Myocyte (in vitro differentiated cells): ENCODE results near the gene TMEM245. TPM values are rescaled to one million over a fixed set of nuclear protein-coding genes. Genes with fewer than 3 reads are reported as not detected.
"Not testable (repeated sequence)": the region's sequence is repeated elsewhere in the genome, so short reads cannot be mapped to it uniquely, and the experiment has no call there.

Experiments used
- DNase-seq: peaks from one replicate; pipeline ENCODE4 v3.0.0-alpha.2; 2012; ENCODE audit warnings: low read depth
- total RNA-seq: library from RNA; depleted of rRNA; stranded (reverse); fragments of >200 nt; gene quantifications from 2 replicates; pipeline ENCODE4 v1.2.3, GENCODE V29; 2014

Gene TMEM245
- total RNA-seq, 1 donor from 2014 or later = 61.7 TPM

DNA sequence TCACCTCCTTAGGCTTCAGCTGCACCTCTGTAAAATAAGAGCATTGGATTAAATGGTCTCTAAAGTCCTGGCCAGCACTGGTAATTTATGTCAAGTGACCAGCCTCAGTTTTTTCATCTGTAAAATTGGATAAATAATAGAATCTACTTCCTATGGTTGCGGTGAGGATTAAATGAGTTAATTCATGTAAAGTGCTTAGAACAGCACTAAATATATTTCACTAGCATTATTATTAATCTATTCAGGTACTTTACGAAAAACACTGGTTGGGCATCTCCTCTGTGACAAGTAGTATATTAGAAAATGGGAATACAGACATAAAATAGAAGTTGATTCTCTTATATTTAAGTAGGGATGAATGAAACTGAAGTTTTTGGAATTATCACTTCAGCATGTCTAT is 13.8 kb upstream of the TMEM245 start:
- DNase-seq = no peak

DNA sequence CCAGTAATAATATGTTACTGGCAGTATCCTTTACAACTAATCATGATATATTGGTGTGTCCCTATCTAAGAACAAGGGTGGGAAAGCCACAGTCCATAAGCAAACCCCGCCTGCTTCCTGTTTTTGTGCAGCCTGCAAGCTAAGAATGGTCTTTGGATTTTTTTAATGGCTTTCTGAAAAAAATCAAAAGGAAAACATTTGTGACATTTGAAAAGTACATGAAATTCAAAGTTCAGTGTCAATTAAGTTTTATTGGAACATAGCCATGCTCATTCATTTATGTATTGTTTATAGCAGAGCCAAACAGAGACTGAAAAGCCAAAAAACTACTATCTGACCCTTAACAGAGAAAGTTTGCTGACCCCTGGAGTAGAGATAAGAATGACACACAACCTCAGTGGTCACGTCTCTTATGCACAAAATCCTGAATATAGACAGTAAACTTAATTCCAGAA is 12.8 kb upstream of the TMEM245 start:
- no peak for DNase-seq

DNA sequence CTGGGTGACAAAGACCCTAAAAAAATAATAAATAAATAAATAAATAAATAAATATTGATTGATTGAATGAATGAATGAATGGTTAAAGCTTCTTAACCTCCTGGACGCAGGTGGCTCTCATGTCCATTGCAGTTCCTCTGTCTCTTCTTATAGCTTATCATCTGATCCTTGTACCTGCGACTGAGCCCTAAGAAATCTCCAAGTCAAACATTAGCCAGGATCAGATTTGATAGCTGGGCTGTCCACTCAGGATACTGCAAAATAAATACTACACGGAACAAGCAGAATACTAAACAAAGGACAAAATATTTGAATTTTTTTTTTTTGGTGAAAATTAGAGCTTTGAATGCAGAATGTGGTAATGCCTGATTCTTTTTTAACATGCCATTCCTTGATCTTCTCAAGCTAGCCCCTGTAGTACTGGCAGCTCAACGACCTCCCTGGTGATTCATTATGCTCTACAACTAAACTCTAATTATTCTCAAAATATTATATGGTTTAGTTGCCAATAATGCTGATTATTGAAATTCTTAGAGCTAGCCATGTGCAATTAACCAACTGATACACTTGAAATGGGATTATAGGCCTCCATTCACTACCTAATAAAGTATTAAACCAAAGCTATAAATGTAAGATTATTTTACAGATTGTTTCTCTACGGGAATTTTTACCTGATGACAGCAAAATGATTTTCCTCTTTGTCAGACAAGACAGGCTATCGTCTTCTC is 9.9 kb upstream of the TMEM245 start:
- DNase-seq = no peak

DNA sequence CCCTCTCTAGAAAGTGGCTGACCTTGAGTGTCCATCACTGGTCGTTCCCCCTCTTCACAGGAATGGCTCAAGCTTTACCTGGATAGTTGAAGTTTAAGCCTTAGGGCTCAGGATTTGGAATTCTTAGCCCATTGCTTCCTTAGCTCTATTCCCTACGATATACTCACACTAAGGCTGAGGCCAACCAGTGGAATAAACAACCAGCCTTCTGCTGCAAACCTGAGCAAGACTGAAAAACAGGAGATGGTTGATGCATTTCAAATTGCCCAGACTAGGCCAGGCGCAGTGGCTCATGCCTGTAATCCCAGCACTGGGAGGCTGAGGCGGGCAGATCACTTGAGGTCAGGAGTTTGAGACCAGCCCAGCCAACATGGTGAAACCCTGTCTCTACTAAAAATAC is 6.9 kb upstream of the TMEM245 start:
- not testable (repeated sequence) for DNase-seq

DNA sequence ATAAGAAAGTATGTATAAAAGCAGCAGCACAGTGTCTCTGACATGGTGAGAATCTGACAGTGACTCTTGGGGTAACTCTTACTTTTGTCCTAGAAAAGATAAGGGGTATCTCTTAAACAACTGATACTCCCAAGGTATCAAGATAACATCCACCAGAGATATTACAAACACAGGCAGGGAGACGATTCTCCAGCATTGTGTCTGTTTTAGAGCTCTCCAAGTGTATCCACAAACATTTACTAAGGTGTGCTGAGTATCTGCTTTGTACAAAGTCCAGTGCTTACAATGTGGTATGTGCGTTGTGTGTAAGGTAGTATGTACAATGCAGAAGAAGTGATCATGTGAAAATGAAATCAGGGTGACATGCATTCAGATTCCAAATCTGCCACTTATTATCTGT is 4.4 kb upstream of the TMEM245 start:
- no peak for DNase-seq

DNA sequence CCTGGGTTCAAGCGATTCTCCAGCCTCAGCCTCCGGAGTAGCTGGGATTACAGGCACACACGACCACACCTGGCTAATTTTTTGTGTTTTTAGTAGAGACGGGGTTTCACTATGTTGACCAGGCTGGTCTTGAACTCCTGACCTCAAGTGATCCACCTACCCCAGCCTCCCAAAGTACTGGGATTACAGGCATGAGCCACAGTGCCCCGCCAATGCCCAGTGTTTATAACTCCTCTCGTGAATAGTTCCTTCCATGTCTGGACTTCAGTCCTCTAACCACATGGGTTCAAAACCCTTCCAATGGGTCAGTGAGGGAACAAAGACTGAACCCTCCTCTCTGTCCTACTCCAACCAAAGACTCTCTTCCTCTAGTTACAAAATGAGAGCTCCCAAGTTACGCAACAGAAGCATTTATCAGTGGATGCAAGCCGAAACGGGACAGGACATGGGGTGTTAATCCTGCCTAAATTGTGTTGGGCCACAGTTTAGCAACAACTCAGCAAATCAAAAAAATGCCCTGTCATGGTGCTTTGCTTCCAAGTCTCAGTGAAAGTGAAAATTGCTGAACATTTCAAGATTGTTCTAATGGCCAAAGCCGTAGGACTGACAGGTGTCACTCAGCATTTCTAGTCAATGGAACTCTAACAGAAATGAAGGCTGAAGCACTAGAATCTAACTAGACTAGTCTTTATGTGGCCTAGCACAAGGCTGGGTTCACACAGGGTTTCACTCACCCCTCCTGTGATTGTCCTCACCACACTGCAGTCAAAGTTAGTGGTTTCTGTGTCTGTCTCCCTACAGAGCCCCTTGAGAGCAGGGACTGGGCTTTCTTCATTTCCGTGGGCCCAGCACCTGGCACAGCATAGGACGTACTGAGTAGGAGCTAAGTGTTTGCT is 3.2 kb upstream of the TMEM245 start:
- DNase-seq = no peak

DNA sequence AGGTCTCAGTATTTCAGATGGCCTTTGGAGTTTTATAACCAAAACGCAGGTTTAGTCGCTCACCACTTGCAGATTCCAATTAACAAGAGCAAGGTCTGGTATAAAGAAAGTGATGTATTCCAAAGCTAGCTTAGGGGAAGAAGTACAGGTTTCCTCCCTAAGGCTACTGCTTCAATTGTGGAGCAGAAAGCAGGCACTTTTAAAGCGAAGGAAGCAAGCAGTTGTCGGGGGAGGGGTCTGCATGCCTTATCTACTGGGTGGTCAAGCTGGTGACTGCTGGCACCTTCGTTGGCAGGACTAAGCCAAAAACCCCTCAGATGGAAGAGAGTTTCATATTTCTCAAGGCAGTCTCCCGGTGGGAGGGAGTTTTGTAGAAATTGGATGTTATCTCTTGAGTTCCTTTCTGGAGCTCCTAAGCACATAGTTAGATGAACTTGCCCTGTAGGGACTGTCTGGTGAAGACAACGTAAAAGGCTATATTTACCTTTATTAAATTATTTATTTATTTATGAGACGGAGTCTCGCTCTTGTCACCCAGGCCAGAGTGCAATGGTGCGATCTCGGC is 1.6 kb upstream of the TMEM245 start:
- no peak for DNase-seq

DNA sequence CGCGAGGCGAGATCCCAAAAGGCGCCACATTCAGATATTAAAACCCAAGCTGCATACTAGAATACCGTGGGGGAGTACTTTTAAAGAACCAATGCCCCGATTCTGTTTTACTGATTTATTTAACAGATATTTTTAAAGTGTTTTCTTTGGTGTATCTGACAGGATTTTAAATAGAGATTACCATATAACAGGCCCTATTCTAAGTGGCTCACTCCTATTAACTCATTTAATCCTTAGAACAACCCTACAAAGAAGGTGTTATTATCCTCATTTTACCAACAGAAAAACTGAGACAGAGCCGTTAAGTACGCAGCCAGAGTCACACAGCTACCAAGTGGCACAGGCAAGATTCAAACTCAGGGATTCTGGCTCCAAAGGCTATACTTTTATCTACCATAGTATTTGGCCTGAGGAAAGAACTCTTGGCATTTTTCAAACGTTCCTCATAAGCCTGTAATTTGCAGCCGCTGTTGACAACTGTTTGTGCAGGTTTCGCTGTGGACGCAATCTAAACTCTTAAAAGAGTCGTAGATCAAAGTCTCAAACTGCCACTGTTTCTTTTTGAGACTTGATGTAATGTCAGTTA is 550 bp upstream of the TMEM245 start:
- no peak for DNase-seq

DNA sequence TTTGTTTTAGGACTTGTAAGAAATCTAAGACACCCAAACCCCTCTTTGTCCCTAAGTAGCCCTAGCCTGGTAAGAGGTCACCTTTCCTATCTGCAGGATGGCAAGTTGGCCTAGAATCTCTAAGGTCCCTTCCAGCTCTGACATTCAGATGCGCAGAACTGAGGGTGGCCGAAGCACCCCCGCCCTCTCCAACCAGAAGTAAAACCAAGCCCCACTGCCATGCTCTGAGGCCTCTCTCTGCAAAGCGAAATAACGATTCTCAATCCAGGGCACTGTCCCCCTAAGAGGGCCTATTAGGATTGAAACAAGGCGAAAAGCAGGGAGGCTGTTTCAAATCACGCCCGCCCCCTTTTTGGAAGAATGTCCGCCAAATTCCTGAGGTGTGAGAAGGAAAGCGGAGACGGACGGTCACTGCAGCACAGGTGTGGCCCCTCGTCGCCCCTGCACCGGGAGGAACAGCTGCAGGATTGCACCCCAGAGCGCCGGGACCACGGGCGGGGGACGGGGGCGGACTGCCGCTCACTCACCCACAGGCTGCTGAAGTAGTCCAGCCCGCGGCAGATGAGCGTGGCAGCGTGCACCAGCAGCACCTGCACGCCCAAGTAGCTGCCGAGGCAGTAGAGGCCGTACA is 824 bp downstream of the TMEM245 start:
- DNase-seq = peak; percentile 33

DNA sequence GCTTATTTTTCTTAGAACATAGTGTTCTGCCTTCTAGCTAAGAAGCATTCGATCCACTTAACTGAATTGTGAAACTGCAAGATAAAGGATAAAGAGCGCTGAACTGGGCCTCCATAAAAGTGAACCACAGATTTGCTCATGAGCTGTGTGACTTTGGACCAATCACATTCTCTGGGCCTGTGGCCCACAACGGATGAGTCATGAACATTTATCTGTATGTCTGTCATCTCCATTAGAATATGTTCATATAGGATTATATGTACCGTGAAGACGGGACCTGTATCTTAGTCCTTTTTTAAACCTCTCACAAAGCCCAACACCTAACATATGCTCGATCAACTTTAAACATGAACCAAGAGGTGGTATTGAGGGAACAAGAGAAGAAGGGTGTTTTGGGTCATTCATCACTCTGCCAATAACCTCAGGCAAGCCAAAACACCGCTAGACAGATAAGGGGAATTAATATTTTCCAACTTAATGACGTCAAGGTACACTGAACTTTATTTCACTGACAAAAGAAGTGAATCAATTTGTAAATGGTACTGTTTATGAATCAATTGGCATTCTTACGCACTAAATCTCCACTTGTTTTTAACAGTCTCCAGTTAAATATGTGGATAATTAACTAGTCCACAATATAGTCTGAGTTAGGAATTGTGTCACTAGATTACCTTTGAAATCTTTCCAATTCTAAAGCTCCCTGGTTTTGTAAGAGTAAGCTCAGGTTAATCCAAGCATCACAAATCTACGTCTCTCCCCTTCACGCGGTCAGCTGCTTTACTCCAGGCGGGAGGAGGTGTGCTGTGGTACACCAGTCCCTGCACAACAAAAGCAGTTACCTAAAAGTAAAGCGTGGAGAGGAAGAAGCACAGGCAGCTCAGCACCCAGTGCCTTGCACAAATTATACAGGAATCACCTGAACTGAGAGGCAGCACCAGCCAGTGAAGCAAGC is 1.6 kb downstream of the TMEM245 start:
- DNase-seq = no peak

DNA sequence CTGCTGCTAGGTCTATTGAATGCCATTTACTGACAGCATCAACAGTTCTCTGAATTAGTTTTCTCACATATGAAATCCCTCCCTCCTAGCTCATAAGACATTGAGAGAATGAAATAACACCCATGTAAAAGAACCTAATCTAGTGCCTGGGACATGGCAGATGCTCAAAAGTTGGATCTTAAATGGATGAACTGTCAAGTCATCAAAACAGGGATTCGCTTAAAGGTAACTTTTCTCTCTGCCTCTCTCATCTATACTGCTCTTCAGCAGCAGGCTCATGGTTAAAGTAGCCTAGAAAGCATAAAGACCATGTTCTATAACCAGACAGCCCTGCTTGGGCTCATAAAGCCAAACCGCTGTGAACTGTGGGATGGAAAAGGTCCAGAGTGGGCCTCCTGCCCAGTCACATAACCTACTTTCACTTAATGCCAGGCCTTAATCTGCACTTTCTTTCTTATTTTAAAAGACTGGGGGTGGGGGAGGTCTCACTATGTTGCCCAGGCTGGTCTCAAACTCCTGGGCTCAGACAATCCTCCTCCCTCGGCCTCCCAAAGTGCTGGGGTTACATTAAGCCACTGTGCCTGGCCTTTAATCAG is 3.7 kb downstream of the TMEM245 start:
- no peak for DNase-seq

DNA sequence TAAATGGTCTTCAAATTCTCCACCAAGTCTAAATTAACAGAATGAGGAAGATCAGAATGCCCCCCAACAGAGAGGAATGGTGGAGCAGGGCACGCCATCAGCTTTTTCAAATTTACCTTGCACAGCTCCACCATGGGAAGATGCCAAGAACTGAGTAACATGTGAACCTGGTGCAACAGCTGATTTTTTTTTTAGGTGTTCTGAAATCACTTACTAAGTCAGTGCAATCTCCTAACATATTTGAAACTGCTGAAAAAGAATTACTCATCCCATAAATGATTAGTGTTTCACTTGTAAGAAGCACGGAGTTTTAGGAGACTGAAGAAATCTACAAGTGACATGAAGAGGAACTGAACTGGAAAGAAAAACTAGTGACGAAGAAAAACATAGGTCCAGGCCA is 5.1 kb downstream of the TMEM245 start:
- DNase-seq = no peak

DNA sequence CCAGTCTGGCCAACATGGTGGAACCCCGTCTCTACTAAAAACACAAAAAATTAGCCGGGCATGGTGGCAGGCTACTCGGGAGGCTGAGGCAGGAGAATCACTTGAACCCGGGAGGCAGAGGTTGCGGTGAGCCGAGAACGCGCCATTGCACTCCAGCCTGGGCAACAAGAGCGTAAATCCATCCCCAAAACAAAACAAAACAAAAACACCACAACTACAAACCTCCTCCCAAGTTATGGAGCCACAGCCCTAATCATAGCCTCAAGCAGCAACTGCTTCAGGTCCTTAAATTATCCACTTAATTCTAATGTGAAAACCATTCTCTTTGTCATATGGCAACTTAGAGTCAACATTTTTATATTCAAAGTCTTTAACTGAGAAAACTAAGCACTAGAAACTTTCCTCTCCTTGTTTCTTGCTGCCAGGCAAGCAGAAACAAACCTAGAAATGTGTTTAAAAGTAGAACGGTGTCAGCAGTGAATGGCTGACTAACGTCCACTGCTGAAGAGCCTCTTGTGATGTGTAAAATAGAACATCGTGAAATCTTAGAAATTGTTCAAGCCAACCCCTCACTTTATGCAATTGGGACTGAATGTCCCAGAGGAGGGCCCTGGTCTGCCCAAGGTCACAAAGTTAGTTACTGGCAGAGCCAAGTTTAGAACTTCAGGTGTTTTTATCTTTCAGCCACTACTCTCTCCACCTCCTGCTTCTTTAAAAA is 5.7 kb downstream of the TMEM245 start:
- no peak for DNase-seq

DNA sequence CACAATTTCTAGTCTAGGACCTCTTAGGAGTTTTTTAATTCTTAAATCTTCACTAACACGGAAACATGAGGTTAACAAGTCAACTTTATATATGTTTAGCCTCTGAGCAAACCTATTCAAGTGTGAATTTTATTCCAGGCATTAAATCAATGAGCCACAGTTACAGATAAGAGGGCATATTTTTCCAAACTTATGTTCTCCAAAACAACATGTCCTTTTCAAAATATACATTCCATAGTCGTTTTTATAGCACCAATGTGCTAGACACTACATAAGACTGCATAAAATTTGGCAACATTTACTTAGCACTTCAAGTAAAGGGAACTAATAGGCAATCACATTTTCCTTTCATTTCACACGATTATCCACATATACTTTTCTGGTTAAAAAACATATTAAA is 6.5 kb downstream of the TMEM245 start:
- DNase-seq = no peak

DNA sequence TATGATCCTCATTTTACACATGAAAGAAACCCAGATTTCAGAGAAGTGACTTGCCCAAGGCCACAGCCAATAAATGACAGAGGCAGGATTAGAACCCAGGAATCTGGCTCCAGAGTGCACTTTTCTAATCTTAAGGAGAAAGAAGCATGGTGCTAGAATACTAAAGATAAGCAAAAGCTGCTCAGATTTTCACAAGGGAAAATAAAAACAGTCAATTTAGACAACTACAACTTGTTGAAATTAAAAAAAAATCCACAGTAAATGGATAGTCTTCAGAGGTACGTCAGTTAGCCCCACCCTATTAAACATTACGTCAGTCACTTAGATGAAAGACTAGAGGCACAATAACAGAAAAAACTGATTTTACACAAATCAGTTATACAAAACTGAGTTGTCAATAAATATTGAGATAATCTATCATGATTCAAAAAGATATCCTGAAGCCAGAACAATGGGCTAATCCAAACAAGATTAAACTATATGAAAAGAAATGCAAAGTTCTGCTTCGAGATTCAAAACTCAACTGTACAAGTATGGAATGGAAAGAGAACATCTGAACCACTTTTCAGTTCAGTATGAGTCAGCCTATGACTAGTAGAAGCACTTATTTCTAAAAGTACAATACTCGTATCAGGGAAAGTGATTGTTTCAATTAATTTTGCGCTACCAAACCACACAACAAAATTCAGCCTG is 9.3 kb downstream of the TMEM245 start:
- peak; percentile 47 for DNase-seq

DNA sequence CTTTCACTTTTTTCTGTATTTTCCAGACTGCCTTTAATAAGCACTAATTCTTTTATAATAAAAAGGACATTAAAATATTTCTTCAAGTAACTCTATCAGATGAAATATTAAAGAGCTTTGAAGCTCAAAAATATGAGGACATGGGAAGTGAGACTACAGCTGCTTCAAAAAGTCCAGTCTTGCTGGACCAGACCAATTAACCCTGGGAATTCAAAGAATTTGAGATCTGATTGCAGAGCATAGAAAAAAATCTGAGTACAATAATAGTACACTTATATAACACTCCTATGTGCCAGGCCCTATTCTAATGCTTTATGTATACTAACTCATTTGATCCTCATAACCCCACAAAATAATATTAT is 9.8 kb downstream of the TMEM245 start:
- DNase-seq = peak; percentile 42

DNA sequence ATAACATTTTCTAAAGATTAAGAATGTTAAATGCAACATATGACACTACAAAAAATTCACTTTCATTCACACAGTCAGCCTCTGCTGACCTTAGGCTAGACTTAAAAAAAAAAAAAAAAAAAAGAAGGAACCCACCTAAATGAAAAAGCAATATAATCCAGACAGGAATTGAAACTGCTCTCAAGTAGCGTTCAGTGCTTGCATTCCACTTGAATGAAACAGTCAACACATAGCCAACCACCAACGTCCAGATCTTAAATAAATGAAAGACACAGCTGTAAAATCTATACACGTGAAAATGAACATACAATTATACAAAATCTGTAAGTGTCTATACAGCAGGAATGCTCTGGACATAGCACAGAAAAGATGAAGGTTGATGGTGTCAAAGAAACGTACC is 11.4 kb downstream of the TMEM245 start:
- no peak for DNase-seq

DNA sequence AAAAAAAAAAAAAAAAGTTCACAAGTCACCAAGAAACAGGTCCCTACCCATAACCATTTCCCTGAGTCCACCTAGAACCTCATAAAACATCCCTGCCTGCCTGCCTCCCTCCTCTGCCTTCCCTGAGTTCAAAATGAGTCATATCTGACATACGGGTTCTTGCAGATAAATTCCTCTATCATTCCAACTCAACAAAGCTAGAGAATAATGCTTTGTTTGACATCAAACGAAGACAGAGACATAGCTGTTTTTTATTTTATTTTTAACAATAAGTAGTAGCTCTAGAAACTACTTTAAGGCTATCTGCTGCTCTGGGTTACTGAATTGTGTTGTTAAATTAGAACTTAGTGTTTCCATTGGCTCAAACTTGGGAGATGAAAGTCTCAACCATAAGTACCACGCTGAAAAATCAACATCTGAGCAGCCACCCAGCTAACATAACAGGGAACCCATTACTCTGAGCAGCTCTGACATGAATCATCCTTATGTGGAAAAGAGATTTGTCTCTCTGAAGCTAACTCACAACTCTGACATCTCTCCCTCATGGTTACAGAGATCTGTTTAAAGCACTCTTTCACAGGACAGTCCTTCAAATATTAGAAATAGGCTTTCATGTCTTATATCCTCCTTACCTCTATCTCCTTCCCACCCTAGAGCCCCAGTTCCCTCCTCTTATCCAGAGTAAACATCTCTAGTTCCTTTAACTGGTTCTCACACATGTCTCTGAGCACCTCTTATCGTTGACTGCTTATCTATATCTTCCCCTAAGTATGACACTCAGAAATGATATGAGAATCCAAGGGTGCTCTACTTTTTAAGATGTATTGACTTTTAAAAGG is 12.1 kb downstream of the TMEM245 start:
- peak; percentile 42 for DNase-seq
